Stimulated activated CD4-positive, alpha-beta T cell treated with anti-CD3 and anti-CD28 coated beads, Interleukin-1b, Interleukin-23, amount 100 ng/mL, for 24 hours (primary cell): ENCODE data around the gene TCERG1L.
"Not testable (repeated sequence)": the region's sequence is repeated elsewhere in the genome, so short reads cannot be mapped to it uniquely, and the experiment has no call there.

Experiments
- DNase-seq, 4 experiments: peaks; one replicate each; pipeline ENCODE4 v3.0.0-alpha.2; 2020; ENCODE audit warnings: low read depth in 4 of 4, low spot score in 1 of 4

TCERG1L gene

DNA sequence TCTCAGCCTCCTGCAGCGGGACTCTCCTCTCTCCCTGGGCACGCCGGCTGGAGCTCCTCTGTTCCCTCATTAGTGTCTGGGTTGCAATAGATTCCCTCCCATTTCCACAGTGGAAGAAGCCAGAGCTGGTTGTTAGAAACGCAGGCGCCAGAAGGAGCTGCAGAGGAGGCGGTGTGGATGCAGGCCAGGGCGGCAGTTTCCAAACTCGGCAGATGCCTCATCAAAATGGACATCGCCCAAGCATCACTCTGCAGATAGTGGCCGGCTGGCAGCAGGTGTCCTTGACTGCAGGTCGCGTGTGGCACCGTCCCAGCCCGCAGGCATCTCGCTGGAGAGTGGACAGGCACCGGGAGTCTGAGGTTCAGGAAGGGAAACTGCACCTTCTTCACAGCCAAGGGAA, 201.8 kb downstream of the TCERG1L start:
- DNase-seq = no peak

DNA sequence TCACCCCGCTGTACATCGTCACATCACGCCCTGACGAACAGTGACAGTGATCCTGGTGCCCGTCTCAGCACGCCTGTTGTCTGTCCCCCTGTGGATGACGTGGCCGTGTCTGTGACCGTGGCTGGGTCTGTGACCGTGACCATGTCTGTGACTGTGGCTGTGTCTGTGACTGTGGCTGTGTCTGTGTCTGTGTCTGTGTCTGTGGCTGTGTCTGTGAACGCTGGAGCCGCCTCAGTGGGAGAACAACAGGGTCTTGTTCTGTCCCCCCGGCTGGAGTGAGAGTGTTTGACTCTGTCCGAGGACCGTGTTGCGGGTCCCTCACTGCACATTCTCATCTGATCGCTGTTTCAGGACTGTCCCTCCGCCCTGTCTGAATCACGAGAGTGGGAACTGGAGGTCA, 202.2 kb downstream of the TCERG1L start:
- no peak for DNase-seq

DNA sequence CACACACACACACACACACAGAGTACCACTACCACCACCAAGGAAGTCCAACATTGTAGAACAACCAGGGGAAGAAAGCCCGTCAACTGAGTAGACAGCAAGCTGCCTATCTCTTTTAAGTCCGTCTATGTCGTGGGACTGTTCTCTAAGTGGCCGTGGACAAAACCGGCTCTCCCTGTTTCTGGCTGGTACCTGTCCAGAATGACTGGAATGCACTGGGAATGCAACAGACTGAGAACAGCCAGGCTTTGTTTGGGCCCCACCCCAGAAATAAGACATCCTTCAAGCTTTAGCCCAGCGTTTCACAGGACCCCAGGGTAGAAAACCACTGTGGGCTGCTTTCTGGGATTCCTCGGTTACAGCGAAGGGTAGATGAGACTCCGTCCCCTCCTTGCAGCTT, 203.6 kb downstream of the TCERG1L start:
- DNase-seq = no peak

DNA sequence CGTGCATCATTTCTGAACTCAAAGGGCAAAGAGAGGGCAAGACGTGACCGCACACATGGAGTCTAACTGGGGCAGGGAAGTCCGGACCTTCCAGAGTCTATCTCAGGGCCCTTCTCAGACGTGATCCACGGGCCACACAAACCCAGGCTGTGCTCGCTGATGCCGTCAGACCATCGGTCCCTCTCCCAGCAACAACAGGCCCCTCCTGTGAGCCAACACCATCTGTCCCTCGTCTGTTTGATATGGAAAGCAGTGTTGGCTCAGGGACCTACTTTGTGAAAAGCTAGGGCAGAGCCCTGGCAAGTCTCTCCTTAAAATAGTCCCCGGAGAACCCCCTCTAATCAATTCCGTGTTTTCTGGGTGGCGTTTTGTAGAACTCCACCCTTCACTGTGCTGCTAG, 208.8 kb downstream of the TCERG1L start:
- no peak for DNase-seq

DNA sequence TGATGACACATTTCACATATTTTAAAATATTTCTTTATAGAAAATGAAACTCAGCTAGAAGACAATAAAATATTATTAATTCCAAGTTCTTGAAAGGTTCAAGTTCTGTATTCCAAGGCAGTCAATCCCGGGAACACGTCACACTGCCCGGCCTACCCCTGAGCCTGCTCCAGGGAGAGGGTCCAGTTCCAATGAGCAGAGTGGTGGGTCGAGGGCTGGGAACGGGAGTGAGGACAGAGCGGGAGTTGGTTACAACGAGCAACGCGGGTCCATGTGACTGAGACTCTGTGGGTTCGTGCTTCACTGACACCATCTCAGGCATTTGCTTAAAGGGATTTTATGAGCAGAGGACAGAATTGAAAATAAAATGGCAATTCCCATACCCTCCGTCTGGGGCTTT, 209.4 kb downstream of the TCERG1L start:
- no peak for DNase-seq

DNA sequence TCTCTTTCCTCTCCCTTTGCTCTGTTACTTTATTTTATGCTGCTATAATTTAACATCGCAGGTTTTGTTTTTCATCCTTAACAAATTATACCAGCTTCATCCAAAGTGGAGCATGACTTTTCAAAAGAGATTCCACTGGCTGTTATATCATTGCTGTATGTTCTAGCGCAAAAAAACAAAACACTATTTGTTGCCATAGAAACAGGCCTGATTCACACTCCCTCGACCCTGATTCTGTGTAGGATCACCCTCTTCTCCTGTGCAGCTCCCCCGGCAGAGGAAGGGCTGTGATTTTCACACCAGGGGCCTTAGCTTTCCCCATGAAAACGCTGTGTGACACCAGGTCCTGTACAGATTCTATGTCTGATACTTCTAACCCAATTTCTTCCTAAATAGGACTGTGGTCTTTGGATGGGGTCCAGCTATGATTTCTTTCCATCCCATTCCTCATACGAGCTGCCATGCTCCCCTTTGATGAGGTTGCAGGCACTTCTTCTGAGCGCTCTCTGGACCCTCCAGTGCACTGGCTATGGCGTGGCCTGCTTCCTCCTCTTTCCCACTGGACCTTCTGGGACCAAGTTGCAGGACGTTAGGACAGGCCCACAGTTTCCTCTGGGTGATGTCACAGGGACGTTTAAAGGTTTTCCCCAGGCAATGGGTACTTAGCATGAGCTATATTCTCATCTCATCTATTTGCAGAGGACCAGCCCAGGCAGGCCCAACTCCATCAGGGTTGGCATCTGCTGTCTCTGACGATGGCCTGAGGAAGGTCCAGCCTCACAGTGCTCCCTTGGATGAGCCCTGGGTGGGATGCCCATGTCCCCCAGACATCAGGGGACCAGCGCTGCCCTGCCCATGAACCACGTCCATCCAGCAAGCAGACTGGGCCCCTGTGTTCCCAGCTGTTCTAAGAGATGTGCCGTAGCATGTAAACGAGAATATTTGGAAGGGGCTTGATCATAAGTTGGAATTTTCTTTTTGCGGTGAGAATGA, 210.8 kb downstream of the TCERG1L start:
- DNase-seq = not testable (repeated sequence)

DNA sequence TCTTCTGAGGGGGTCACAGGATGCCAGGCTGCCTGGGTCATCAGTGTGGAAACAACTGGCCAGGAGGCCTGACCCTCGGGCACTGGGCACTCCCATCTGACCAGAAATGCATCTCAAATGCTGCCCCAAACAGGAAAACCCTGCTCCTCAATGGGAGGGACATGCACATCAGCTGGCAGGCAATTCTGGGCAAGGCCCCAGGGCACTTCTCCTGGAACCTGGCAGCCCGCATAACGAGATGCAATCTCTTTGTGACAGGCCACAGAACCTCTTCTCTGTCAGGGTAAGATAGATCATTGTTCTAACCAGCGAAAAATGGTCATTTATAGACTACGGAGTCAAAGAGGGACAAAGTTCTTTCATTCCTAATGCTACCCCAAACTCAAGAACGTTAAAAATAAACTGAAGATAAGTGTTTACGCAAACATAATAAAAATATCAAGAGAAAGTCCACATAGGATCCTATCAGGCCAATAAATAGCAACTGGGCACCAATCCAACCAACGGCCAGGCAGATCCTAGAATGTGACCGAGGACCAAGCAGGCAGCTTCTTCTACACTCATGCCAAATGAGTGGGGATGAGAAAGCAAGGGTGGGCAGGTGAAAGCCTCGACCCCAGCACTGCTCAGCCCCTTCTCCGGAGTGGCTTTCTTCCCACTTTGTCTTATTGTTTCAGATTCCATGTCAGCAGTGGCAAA, 212.3 kb downstream of the TCERG1L start:
- no peak for DNase-seq

DNA sequence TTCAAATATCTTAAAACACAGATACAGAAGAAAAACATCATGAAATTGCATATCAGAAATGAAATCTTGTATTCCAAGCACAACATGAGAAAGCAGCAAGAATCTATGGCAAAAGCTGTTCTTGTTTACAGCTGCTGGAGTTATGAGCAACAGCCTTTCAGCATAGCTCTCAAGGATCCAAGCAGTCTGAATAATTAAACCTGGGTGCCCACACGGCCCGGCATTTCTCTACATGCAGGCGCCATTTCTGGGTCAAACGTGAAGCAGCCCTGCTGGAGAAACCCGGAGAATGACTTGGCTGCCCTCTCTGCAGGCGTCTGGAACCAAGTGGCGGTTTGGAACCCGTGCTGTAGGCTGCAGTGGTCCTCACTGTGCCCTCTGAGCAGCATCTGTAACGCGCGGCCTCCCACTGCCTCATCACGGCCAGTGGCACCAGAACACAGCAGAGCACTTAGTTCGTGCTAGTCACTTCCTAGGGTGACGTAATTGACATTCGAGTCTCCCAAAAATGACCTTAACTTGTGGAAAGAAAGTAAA, 213.0 kb downstream of the TCERG1L start:
- no peak for DNase-seq

DNA sequence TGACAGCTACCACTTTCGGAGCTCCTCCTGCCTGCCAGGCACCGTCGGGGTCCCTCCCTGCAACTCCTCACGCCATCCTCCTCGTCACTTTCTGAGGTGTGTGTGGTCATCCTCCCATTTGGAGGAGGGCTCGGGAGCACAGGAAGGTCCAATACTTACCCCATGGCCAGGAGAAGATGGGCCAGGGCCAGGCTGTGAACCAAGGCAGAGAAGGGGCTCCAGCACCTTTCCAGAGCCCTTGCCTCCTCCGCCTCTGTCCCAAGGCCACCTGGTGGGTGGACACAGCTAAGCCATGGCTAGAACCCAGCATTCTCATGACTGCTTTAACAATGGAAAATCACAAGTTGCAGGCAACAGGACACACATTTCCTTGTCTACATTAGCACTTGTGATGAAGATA, 215.5 kb downstream of the TCERG1L start:
- no peak for DNase-seq

DNA sequence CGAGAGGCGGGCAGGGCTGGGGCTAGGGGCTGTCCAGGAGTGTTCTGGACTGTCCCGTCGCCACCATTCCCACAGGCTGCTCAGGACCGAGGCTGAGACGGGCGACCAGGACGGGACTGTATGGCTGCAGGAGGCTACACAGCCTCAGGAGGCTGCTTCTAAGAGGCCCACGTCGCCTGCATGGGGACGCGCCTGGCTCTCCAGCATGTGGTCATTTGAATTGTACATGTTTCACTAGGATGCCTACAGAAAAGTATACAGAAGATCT, 216.3 kb downstream of the TCERG1L start:
- DNase-seq = no peak

DNA sequence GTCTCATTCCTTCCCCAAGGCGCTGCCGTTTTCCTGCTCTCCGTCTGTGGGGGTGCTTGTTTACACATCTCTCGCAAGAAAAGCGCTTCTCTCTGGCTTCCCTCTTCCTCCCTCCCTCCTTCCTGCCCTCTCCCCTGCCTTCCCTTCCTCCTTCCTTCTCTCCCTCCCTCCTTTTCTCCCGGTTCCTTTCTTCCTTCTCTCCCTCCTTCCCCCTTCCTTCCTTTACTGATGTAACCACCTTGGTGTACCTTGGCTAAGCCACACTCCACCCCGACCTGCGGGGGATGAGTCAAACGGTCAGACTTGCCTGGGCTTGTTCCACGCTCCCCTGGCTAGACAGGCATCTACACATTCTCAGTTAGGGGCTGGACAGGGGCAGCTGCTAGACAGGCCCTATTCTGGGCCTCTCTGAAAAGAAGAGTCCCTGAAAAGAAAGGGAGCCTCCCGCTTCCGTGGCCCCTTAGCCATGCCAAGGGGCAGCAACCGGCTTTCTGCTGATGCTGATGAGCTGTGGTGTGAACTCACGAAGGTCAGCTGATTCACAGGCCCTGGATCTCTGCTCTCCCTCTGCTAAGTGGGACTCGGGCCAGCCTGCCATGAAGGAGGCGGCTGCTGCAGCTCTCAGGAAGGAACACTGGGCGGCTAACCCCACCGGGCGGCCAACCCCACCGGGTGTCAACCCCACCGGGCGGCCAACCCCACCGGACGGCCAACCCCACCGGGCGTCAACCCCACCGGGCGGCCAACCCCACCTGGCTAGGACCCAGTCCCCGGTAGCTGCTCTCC, 216.8 kb downstream of the TCERG1L start:
- no peak for DNase-seq

DNA sequence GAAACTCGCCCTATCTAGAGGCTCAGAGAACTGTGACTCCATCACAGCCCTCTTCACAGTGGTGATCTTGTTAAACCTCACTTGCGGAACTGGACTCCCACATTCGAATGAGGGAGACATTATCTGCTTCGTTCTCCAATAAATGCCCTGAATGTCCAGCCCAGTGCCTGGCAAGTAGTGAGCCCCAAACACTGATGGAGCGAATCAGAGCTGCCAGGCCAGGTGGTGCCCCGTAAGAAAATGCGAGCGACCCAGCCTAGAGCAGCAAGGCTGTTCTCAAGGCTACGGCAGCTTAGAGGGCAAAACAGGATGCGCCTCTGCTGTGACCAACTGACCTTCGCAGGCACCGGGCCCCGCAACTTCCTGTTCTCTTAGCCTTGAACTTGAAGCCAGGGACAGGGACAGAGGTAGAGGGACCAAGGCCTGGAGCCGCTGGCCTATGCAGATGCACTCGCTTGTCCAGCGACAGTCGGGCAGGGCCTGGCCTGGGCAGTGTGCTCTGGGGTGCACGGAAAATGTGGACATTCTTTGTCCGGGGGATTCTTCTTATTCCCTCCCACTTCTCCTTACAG, 217.6 kb downstream of the TCERG1L start:
- no peak for DNase-seq

DNA sequence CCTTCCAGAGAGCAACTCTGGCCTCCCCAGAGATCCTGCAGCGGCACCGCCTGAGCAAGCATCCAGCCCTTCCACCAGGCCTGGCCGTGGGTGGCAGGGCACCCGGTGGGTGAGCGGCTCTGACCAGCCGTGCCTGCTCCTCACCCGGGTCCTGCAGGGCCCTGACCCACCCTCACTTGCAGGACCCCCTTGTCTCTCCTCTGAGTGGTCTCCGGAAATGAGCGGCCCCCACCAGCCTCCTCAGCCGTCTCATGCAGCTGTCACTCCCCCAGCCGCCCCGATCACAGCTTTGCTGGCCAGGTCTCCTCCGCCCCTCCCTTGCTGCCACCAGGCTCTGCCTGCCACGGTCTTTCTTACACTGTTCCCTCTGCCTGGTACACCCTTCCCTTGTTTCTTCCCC, 218.2 kb downstream of the TCERG1L start:
- no peak for DNase-seq

DNA sequence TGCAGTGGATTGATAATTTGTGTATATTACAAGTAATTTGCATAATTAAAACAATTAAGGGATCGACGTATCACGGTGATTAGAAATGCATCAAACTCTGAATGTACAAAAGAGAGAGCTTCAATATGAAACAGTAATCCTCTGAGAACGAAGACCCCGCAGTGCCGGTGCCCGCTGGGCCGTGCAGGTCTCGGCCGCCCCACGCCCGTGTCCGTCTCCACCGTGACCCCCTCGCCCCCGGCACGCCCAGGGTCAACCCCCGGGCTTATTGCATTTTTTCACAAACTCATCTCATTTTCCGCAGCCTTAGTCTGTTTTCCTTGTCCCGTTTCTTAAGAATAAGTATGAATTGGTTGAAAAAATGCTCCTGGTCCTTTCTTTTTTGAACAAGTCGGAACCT, 218.6 kb downstream of the TCERG1L start:
- no peak for DNase-seq

DNA sequence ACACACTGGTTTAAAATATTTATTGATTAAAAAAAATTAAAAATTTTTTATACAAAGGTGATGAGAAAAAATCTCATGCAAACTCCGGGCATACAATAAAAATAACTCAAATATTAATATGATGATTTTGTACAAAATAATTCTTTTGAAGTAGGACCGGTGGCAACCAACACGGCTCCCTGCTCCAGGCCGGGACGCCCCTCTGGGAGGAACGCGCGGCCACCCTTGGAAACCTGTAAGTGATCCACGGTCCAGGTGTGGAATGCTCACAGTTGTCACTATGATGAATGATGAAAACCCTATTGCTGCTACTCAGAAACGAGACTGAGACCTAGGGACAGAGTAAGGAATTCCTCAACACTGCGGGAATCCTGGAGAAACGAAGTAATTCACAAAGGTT, 219.1 kb downstream of the TCERG1L start:
- DNase-seq = no peak

DNA sequence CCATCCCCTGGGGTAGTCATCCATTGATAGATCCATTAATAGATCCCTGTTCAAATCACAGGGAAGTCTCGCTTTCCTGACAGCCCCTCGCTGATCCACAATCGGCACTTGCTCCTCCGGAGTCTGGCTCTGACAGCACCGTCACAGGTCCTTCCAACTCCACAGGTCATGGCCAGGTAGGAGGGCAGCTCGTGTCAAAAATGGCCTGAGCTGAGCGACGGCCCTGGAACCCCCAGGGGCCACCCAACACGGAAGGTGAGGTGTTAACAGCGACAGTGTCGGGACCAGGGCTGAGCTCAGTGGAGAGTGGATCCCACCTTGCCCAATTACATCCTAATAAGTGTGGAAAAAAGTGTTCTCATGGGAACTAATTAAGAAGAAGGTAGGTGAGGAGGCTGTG, 219.8 kb downstream of the TCERG1L start:
- no peak for DNase-seq

DNA sequence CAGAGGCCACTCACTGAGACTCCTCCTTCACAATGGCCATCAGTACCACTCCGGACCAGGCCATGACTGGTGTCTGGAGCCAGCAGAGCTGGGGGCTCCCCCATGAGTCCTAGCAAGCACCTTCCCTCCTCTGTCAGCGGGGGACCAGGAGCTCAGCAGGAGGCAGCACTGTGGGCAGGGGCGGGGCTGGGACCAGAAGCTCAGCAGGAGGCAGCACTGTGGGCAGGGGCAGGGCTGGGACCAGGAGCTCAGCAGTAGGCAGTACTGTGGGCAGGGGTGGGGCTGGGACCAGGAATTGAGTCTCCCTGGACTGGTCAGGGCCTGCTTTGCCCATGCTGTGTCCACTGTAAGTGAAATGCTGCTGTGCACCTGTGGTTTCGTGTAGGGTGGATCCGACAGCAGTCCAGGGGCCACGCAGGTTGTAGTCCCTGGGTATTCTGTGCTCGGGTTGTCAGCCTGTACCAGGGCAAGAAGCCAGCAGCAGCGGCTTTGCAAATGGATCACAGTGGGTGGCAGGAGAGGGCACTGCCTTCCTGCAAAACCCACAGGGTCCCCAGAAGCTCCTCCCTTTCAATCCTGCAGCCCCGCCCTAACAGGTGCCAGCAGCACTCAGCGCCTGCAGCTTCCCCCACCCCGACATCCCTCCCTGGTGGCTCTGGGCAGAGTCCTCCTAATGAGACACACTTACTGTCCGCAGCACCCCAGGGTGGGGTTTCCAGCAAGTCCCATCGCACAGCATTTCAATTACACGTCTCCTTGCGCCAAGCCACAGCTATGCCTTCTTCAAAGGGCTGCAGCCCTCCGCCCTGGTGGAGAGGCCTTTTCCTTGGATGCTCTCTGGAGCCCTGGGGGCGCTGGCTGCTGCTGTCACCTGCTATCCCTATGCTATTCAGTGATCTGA, 220.5 kb downstream of the TCERG1L start:
- no peak for DNase-seq

DNA sequence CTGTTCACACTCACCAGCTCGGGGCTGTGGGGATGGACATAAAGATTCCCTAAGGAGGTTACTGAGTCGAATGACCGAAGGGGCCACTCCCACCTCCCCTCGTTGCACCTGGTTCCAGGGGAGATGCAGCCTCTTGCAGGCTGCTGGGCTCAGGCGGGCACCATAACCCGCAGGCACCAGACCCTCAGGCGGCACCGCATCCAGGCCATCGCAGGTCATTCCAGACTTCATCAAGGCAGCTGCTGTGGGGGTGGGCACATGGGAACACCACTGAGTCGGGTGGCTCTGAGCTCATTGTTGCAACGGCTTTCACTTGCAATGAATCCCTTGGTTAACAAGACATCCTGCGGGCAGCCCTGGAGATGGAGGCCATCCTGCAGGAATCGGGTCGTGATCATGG, 221.7 kb downstream of the TCERG1L start:
- DNase-seq = no peak

DNA sequence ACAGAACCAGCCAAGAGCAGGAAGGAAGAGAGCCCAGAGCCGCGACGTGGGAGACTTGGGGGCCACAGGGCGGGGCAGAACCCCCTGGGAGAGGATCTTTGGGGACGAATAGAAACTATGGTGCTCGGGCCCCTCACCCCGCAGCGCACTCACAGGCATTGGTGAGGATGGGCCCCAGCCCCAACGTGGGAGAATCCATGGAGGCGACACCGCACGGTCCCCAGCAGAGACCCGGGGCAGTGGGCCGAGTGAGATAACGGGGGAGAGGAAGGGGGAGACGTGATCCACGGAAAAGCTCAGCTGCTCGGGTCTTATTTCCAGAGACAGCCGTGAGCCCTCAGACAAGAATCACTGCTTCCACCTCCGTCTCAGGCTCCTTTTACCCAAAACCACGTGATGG, 222.4 kb downstream of the TCERG1L start:
- DNase-seq = no peak

DNA sequence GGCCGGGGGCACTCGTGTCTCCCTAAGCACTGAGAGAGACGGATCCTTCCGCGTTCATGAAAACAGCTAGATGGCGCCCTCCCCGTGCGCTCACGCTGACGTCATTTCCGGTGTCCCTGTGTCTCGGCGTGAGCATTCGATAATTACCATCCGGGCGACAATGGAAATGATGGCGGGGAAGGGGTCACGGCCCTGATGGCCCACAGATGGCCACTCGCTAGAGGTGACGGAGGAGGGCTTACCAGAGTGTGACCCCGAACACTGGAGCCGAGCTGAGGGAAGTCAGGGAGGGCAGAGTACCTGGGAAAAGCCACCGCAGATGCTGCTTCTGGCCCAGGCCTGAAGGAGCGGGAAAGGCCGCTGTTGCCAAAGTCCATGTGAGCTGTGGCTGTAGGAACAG, 222.9 kb downstream of the TCERG1L start:
- no peak for DNase-seq
